Measurements from ENCODE around the gene PRM1. TPM values are rescaled to one million over a fixed set of nuclear protein-coding genes. Genes with fewer than 3 reads are reported as not detected.

PRM1 gene
- total RNA-seq, 1 donor from 2014 or later, result not detected

DNA sequence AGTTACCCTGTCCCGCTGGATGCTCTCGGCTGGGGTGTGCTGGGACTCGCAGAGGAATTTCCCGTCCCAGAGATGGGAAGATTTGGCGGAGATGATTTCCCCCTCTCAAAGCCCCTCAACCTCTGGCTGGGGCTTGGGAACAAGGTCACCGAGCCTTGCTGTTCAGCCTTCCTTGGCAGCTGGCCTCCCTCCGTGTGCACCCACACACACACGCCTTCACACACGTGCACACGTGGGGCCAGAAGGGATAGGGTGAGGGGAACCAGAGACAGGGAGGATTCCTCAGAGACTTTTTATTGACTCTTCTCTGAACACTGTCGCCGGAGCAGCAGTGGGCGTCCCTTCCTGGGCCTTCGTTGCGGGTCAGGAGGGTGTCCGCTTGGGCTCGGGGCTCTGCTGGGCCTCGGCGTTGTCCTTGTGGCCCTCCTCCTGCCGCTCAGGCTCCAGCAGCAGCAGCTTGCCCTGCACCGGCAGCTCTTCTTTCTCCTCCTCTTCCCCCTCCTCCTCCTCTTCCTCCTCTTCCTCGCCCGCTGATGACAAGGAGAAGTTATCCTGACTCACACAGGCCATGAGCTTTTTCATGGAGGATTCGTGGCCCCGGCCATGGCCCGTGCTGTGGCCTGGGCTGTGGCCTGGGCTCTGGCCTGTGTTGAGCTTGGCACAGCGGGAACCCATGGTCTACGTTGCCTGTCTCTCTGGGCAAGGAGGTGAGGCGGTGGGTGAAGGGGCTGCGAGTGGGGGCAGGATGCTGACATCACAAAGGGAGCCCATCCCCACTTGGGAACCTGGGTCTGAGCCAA, 8.0 kb downstream of the PRM1 start, which contains the start of gene PRM3:
PRM3 (minus strand) TSS at position 709 of the 800 bp plus-strand sequence; CDS start at position 675, 34 bp downstream.
- H3K27ac ChIP-seq, result no peak within 1 kb of the TSS
- H3K4me1 ChIP-seq, result no peaks in the 10 kb centered on the region
- no peaks in the 10 kb centered on the region for H3K9me3 ChIP-seq
- intact Hi-C loops (cut with DNase I), result no loop called here
- TF ChIP-seq, protein P1, sequence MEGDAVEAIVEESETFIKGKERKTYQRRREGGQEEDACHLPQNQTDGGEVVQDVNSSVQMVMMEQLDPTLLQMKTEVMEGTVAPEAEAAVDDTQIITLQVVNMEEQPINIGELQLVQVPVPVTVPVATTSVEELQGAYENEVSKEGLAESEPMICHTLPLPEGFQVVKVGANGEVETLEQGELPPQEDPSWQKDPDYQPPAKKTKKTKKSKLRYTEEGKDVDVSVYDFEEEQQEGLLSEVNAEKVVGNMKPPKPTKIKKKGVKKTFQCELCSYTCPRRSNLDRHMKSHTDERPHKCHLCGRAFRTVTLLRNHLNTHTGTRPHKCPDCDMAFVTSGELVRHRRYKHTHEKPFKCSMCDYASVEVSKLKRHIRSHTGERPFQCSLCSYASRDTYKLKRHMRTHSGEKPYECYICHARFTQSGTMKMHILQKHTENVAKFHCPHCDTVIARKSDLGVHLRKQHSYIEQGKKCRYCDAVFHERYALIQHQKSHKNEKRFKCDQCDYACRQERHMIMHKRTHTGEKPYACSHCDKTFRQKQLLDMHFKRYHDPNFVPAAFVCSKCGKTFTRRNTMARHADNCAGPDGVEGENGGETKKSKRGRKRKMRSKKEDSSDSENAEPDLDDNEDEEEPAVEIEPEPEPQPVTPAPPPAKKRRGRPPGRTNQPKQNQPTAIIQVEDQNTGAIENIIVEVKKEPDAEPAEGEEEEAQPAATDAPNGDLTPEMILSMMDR (IDR thresholded peaks at IDR 0.05), result no peak
- no peak for DNase-seq (ENCODE audit: low spot score in 2 of 2)
- no peaks in the 10 kb centered on the region for H3K36me3 ChIP-seq
- no peaks in the 10 kb centered on the region for H3K27me3 ChIP-seq
- H3K4me3 ChIP-seq, result no peak within 1 kb of the TSS

DNA sequence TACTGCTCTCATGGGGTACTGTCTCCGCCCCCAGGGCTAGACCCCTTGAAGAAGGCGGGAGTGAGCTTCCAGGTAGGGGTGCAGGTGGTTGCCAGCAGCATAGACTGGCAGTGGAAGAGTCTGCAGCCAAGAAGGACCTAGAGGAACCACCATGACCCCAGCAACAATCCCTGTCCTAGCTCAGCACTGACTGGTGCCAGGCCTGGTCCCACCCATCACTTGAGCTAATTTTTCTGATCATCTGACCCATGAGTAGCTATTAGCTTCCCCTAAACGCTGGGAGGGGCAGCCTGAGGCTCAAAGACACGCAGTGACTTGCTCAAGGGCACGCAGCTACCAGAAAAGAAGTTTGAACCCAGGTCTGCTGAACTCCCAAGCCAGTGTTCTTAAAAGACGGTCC, 8.6 kb downstream of the PRM1 start:
- Histone ChIP-seq H3K4me1 (no peaks in the 10 kb centered on the region), H3K27me3 (no peaks in the 10 kb centered on the region), H3K36me3 (no peaks in the 10 kb centered on the region), H3K4me3 (no peak overlapping the region), H3K27ac (no peak overlapping the region), H3K9me3 (no peaks in the 10 kb centered on the region)
- TF ChIP-seq, protein P1 (IDR thresholded peaks at IDR 0.05), result no peak
- no peak for DNase-seq (ENCODE audit: low spot score in 2 of 2)
- intact Hi-C loops (cut with DNase I), result no loop called here

DNA sequence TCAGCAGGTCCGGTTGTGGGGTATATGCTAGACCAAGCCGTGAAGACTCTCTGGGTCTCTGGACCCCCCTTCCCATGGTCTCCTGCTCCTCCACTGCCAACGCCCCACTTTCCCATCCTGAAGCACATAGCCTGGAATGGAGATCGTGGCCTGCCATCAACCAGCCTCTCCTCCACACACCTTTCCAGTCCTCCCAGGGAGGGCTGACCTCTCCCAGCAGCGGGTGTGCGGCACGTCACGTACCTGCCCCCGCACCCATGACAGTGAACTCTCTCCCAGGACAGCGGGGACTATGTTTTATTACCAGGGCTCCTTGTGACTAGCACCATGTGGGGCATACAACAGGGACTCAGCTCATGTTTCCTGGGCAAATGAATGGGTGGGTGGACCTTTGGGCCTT, 9.5 kb downstream of the PRM1 start:
- no peak for DNase-seq (ENCODE audit: low spot score in 2 of 2)
- no peaks in the 10 kb centered on the region for H3K9me3 ChIP-seq
- intact Hi-C loops (cut with DNase I), result no loop called here
- TF ChIP-seq, protein P1 (IDR thresholded peaks at IDR 0.05), result no peak
- H3K27ac ChIP-seq, result no peak overlapping the region
- H3K4me1 ChIP-seq, result no peaks in the 10 kb centered on the region
- no peaks in the 10 kb centered on the region for H3K36me3 ChIP-seq
- H3K27me3 ChIP-seq, result no peaks in the 10 kb centered on the region
- no peak overlapping the region for H3K4me3 ChIP-seq

DNA sequence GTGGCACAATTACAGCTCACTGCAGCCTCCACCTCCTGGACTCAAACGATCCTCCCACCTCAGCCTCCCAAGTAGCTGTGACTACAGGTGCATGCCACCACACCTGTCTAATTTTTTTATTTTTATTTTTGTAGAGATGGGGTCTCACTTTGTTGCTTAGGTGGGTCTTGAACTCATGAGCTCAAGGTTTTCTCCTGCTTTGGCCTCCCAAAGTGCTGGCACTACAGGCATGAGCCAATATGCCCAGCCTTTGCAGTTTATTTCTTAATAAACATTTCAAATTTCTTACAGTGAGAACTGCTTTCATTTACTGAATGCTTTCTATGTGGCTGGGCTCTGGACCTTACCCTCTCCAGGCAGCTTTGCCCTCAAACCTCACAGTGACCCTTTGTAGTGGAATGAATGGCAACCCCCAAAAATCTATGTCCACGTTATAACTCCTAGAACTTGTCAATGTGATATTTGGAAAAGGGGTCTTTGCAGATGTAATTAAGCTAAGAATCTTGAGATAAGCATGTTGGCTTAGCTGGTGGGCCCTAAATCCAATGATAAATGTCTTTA, 10.4 kb downstream of the PRM1 start:
- H3K36me3 ChIP-seq, result no peaks in the 10 kb centered on the region
- H3K27ac ChIP-seq, result no peak overlapping the region
- no peak for DNase-seq (ENCODE audit: low spot score in 2 of 2)
- H3K4me3 ChIP-seq, result no peak overlapping the region
- no peaks in the 10 kb centered on the region for H3K9me3 ChIP-seq
- H3K4me1 ChIP-seq, result no peaks in the 10 kb centered on the region
- intact Hi-C loops (cut with DNase I), result no loop called here
- TF ChIP-seq, protein P1 (IDR thresholded peaks at IDR 0.05), result no peak
- H3K27me3 ChIP-seq, result no peaks in the 10 kb centered on the region

DNA sequence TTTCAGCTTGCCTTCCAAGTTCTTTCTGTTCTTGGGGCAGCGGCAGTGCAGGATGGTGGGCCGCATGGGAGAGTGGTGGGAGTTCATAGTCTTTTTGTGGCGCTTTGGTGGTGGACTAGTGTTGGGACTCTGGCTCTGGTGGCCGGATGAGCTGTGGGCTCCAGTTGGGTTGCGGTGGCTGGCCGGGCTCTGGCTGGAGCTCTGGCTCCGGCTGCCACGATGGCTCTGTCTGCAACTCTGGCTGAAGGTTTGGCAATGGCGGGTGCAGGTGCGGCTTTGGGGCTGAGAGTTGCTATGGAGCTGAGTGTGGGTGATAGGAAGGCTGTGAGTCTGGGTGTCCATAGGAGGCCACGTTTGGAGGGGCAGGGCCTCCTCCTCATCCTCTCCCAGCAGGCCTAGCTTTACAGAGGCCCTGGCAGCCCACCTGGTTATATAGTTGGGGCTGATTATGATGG, 12.2 kb downstream of the PRM1 start, which contains the start of gene TNP2:
TNP2 (minus strand) TSS at position 405 of the 455 bp plus-strand sequence; CDS start at position 342, 63 bp downstream.
- no peak within 1 kb of the TSS for H3K4me3 ChIP-seq
- H3K9me3 ChIP-seq, result no peaks in the 10 kb centered on the region
- DNase-seq (ENCODE audit: low spot score in 2 of 2), result no peak
- no peak within 1 kb of the TSS for H3K27ac ChIP-seq
- H3K27me3 ChIP-seq, result no peaks in the 10 kb centered on the region
- TF ChIP-seq, protein P1 (IDR thresholded peaks at IDR 0.05), result no peak
- H3K36me3 ChIP-seq, result no peaks in the 10 kb centered on the region
- H3K4me1 ChIP-seq, result no peaks in the 10 kb centered on the region
- intact Hi-C loops (cut with DNase I), result no loop called here

Measured in ascending aorta (tissue), 2 donors.